Activated T-helper 1 cell treated with anti-CD3 and anti-CD28 coated beads, Interleukin-12 subunit alpha, Interleukin-12 subunit beta, Interleukin-2, Interleukin-4 antibody, amounts not matched to agents 30 ng/mL and 10 ng/mL and 1 ng/mL, durations not matched to agents 14 hours and 24 hours and 36 hours (primary cell): ENCODE data around the gene PCSK7. TPM values are rescaled to one million over a fixed set of nuclear protein-coding genes. Genes with fewer than 3 reads are reported as not detected.

Experiments
- DNase-seq: peaks from one replicate; pipeline ENCODE4 v3.0.0; 2021; ENCODE audit warnings: low spot score
- H3K27ac Mint-ChIP-seq: one replicate; pipeline ENCODE4 v1.8.0; 2021; ENCODE audit warnings: mild to moderate bottlenecking, mixed read lengths
- H3K27me3 Mint-ChIP-seq: one replicate; pipeline ENCODE4 v1.8.0; 2022; ENCODE audit warnings: mild to moderate bottlenecking, moderate library complexity, mixed read lengths; ENCODE audit not compliant: insufficient read depth
- H3K36me3 Mint-ChIP-seq: one replicate; pipeline ENCODE4 v1.8.0; 2021; ENCODE audit warnings: low read depth, mixed read lengths
- H3K4me1 Mint-ChIP-seq: one replicate; pipeline ENCODE4 v1.8.0; 2021; ENCODE audit warnings: low read depth, mixed read lengths
- H3K4me3 Mint-ChIP-seq: one replicate; pipeline ENCODE4 v1.8.0; 2021; ENCODE audit warnings: mild to moderate bottlenecking, moderate library complexity, mixed read lengths
- H3K9me3 Mint-ChIP-seq: one replicate; pipeline ENCODE4 v1.8.0; 2021; ENCODE audit warnings: mixed read lengths
- intact Hi-C: fragments of 100-400 bp; cut with micrococcal nuclease; formaldehyde crosslinking; loops from one replicate; pipeline ENCODE4 v1.15.1; 2024
- total RNA-seq: library from RNA; stranded (reverse); gene quantifications from 2 replicates; pipeline ENCODE4 v1.2.3, GENCODE V29; 2022

The PCSK7 gene
- total RNA-seq, 1 donor from 2014 or later = 154 TPM

GRCh38 chr11:117177534-117178209 is 54.2 kb downstream of the PCSK7 start:
- intact Hi-C loops = loop anchor here (1.0 to 2.0 kb wide), 5 partner anchors 34 to 404 kb away; partner anchors contain the start of gene CEP164
- no peak for DNase-seq
- no peaks in the 10 kb centered on the region for H3K36me3 Mint-ChIP-seq
- H3K27ac Mint-ChIP-seq = peak overlapping the region; percentile 85
- no peaks in the 10 kb centered on the region for H3K9me3 Mint-ChIP-seq
- H3K4me1 Mint-ChIP-seq = peaks cover 33% of the 10 kb centered on the region
- H3K27me3 Mint-ChIP-seq = no peaks in the 10 kb centered on the region
- H3K4me3 Mint-ChIP-seq = peak overlapping the region; percentile 95

- Mint-ChIP-seq H3K27ac (no peak overlapping the region), H3K9me3 (no peaks in the 10 kb centered on the region), H3K36me3 (peaks cover 5% of the 10 kb centered on the region), H3K27me3 (no peaks in the 10 kb centered on the region), H3K4me3 (no peak overlapping the region), H3K4me1 (peaks cover 37% of the 10 kb centered on the region)
- intact Hi-C loops = no loop called here
- DNase-seq = no peak
These were observed 55.7 kb downstream of the PCSK7 start for GRCh38 chr11:117176186-117176585.

GRCh38 chr11:117175781-117176180 is 56.1 kb downstream of the PCSK7 start:
- peaks cover 5% of the 10 kb centered on the region for H3K36me3 Mint-ChIP-seq
- intact Hi-C loops = no loop called here
- no peak overlapping the region for H3K4me3 Mint-ChIP-seq
- H3K9me3 Mint-ChIP-seq = no peaks in the 10 kb centered on the region
- no peak for DNase-seq
- no peaks in the 10 kb centered on the region for H3K27me3 Mint-ChIP-seq
- peaks cover 33% of the 10 kb centered on the region for H3K4me1 Mint-ChIP-seq
- H3K27ac Mint-ChIP-seq = no peak overlapping the region

- Mint-ChIP-seq H3K4me1 (peaks cover 26% of the 10 kb centered on the region), H3K4me3 (no peak overlapping the region), H3K9me3 (no peaks in the 10 kb centered on the region), H3K27me3 (no peaks in the 10 kb centered on the region), H3K27ac (no peak overlapping the region), H3K36me3 (peaks cover 5% of the 10 kb centered on the region)
- no peak for DNase-seq
- intact Hi-C loops = no loop called here
These were observed 56.8 kb downstream of the PCSK7 start for GRCh38 chr11:117175104-117175503.

GRCh38 chr11:117172724-117173421 is 59.0 kb downstream of the PCSK7 start:
- Mint-ChIP-seq H3K4me1 (peaks cover 9% of the 10 kb centered on the region), H3K4me3 (no peak overlapping the region), H3K27me3 (no peaks in the 10 kb centered on the region), H3K36me3 (peaks cover 11% of the 10 kb centered on the region), H3K9me3 (no peaks in the 10 kb centered on the region), H3K27ac (no peak overlapping the region)
- intact Hi-C loops = no loop called here
- no peak for DNase-seq

- H3K9me3 Mint-ChIP-seq = no peaks in the 10 kb centered on the region
- DNase-seq = no peak
- peak overlapping the region; percentile 35 for H3K27ac Mint-ChIP-seq
- H3K4me3 Mint-ChIP-seq = no peak overlapping the region
- H3K27me3 Mint-ChIP-seq = no peaks in the 10 kb centered on the region
- H3K36me3 Mint-ChIP-seq = peaks cover 20% of the 10 kb centered on the region
- intact Hi-C loops = no loop called here
- H3K4me1 Mint-ChIP-seq = peaks cover 6% of the 10 kb centered on the region
These were observed 60.3 kb downstream of the PCSK7 start for GRCh38 chr11:117171404-117172061.

- H3K36me3 Mint-ChIP-seq = peaks cover 24% of the 10 kb centered on the region
- DNase-seq = no peak
- peaks cover 6% of the 10 kb centered on the region for H3K4me1 Mint-ChIP-seq
- H3K27ac Mint-ChIP-seq = no peak overlapping the region
- H3K9me3 Mint-ChIP-seq = no peaks in the 10 kb centered on the region
- no peaks in the 10 kb centered on the region for H3K27me3 Mint-ChIP-seq
- intact Hi-C loops = no loop called here
- no peak overlapping the region for H3K4me3 Mint-ChIP-seq
These were observed 60.9 kb downstream of the PCSK7 start for GRCh38 chr11:117171007-117171403.

GRCh38 chr11:117170210-117170609 is 61.7 kb downstream of the PCSK7 start:
- H3K4me3 Mint-ChIP-seq = no peak overlapping the region
- DNase-seq = no peak
- H3K27me3 Mint-ChIP-seq = no peaks in the 10 kb centered on the region
- H3K4me1 Mint-ChIP-seq = peaks cover 6% of the 10 kb centered on the region
- intact Hi-C loops = no loop called here
- H3K36me3 Mint-ChIP-seq = peaks cover 29% of the 10 kb centered on the region
- no peak overlapping the region for H3K27ac Mint-ChIP-seq
- H3K9me3 Mint-ChIP-seq = no peaks in the 10 kb centered on the region

- intact Hi-C loops = no loop called here
- Mint-ChIP-seq H3K4me3 (no peak overlapping the region), H3K27me3 (no peaks in the 10 kb centered on the region), H3K36me3 (peaks cover 29% of the 10 kb centered on the region), H3K9me3 (no peaks in the 10 kb centered on the region), H3K27ac (no peak overlapping the region), H3K4me1 (peaks cover 6% of the 10 kb centered on the region)
- DNase-seq = no peak
These were observed 62.1 kb downstream of the PCSK7 start for GRCh38 chr11:117169736-117170135.

- Mint-ChIP-seq H3K36me3 (peaks cover 30% of the 10 kb centered on the region), H3K4me3 (no peak overlapping the region), H3K27ac (no peak overlapping the region)
These were observed 65.4 kb downstream of the PCSK7 start for GRCh38 chr11:117166491-117166890.

GRCh38 chr11:117160826-117161225 is 71.0 kb downstream of the PCSK7 start:
- DNase-seq = no peak
- Mint-ChIP-seq H3K27me3 (no peaks in the 10 kb centered on the region), H3K9me3 (no peaks in the 10 kb centered on the region), H3K4me1 (peaks cover 4% of the 10 kb centered on the region), H3K4me3 (no peak overlapping the region), H3K36me3 (peaks cover 16% of the 10 kb centered on the region), H3K27ac (no peak overlapping the region)
- intact Hi-C loops = no loop called here

More at GRCh38 chr11:117166491-117166890, 65.4 kb downstream of the PCSK7 start:
- no peaks in the 10 kb centered on the region for H3K9me3 Mint-ChIP-seq
- no peaks in the 10 kb centered on the region for H3K27me3 Mint-ChIP-seq
- intact Hi-C loops = no loop called here
- no peak for DNase-seq
- H3K4me1 Mint-ChIP-seq = no peaks in the 10 kb centered on the region

- Mint-ChIP-seq H3K27ac (no peak overlapping the region), H3K4me1 (peaks cover 4% of the 10 kb centered on the region), H3K9me3 (no peaks in the 10 kb centered on the region), H3K27me3 (no peaks in the 10 kb centered on the region), H3K4me3 (no peak overlapping the region), H3K36me3 (peaks cover 12% of the 10 kb centered on the region)
- no peak for DNase-seq
- intact Hi-C loops = no loop called here
These were observed 72.0 kb downstream of the PCSK7 start for GRCh38 chr11:117159892-117160291.

GRCh38 chr11:117157507-117157906 is 74.4 kb downstream of the PCSK7 start:
- Mint-ChIP-seq H3K27ac (no peak overlapping the region), H3K36me3 (peaks cover 9% of the 10 kb centered on the region), H3K4me3 (no peak overlapping the region), H3K9me3 (no peaks in the 10 kb centered on the region), H3K4me1 (peaks cover 4% of the 10 kb centered on the region), H3K27me3 (no peaks in the 10 kb centered on the region)
- DNase-seq = no peak
- intact Hi-C loops = no loop called here
